OCI-LY3 (cell line): ENCODE results near the gene CHAC1.

Experiments used
- EZH2phosphoT487 ChIP-seq: fragments of 200-600 bp; shearing (Covaris generic); IDR thresholded peaks from 2 replicates; pipeline ENCODE4 v1.6.1; 2018; ENCODE audit warnings: antibody characterized with exemption, mixed run types, low read depth
- TF ChIP-seq, protein P1 (sequence below): fragments of 200-600, 300-600 bp; sonication (generic); IDR thresholded peaks from 2 replicates; pipeline ENCODE4 v1.5.1; 2014; ENCODE audit warnings: antibody characterized with exemption, low read length, low read depth

DNA sequence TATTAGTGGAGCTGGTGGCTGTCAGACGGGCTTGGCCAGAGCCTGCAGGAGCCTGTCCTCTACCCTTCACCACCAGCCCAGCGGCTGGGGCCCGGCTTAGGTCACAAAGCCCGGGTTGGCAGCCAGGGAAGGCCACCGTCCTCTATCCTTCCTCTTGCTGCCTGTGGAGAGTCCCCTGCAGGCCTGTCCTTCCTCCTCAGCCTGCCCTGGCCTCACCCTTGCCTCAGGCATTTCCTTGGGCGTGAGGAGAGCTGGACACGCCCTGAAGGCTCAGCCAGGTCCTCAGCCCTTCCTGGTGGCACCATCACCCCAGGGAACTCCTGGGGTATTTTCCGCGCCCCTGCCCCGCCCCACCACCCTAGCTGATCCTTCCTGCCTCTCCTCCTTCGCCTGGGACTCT, 7.7 kb downstream of the CHAC1 start:
- no peak for TF ChIP-seq EZH2phosphoT487
- TF ChIP-seq, protein P1, sequence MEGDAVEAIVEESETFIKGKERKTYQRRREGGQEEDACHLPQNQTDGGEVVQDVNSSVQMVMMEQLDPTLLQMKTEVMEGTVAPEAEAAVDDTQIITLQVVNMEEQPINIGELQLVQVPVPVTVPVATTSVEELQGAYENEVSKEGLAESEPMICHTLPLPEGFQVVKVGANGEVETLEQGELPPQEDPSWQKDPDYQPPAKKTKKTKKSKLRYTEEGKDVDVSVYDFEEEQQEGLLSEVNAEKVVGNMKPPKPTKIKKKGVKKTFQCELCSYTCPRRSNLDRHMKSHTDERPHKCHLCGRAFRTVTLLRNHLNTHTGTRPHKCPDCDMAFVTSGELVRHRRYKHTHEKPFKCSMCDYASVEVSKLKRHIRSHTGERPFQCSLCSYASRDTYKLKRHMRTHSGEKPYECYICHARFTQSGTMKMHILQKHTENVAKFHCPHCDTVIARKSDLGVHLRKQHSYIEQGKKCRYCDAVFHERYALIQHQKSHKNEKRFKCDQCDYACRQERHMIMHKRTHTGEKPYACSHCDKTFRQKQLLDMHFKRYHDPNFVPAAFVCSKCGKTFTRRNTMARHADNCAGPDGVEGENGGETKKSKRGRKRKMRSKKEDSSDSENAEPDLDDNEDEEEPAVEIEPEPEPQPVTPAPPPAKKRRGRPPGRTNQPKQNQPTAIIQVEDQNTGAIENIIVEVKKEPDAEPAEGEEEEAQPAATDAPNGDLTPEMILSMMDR = no peak
